Vagina (tissue), 2 donors: ENCODE measurements around the gene ZSWIM7.
A peak's percentile ranks its signal among the peaks of the same experiment; 100 is the strongest.

Source experiments
- POLR2A ChIP-seq, 2 donors: fragments of 450-650 bp; IDR thresholded peaks; one replicate each; pipeline ENCODE4 v1.6.1; 2017; ENCODE audit warnings: antibody characterized with exemption in 2 of 2, mild to moderate bottlenecking in 2 of 2, moderate library complexity in 2 of 2
- POLR2AphosphoS5 ChIP-seq, 2 donors: sonication (generic); formaldehyde crosslinking; IDR thresholded peaks; one replicate each; pipeline ENCODE4 v1.9.0; 2017; ENCODE audit warnings: antibody characterized with exemption in 2 of 2, mild to moderate bottlenecking in 2 of 2, low read depth in 1 of 2; ENCODE audit not compliant: insufficient read depth in 1 of 2
- TF ChIP-seq, protein P1 (sequence below), 3 experiments: fragments of 450-650 bp in 2 of 3; fragments of 200-600 bp in 1 of 3; sonication (generic) in 1 of 3; IDR thresholded peaks; one replicate each; pipeline ENCODE4 v1.5.1; 2017 to 2019; ENCODE audit warnings: antibody characterized with exemption in 3 of 3, mild to moderate bottlenecking in 2 of 3, moderate library complexity in 2 of 3

DNA sequence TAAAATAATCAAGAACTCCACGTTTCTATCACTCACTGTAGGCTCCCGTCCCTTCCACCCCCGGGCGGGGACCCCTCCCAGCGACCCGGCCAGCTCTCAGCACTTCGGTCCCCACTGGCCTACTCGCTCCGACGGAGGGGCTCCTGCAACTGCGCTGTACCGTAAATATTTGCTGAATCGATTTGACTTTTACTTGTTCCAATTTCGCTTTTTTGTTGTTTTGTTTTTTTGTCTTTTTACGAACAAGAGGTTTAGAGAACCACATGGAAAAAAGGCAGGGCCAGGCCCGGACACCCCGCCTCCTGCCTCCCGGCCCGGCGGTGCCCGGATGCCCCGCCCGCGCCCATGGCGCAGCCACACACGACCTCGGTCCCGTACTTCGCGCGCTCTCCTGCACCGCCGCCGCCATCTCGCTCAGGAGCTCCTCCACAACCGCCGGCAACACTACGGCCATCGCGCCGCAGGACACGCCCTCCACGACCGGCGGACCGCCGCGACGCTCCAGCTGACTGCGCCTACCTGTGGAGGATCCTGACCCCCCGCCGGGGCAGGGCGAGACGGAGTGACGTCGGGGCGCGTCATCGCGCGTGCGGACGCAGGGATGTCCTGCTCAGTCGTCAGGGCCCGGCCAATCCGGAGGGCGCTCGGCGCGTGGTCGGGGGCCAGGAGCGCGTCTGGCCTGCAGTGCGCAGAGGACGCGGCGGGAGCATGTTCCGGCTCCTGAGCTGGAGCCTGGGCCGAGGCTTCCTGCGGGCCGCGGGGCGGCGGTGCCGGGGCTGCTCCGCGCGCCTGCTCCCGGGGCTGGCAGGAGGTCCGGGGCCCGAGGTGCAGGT is at the start of gene ZSWIM7, which contains the start of gene TTC19:
- TF ChIP-seq, protein P1, sequence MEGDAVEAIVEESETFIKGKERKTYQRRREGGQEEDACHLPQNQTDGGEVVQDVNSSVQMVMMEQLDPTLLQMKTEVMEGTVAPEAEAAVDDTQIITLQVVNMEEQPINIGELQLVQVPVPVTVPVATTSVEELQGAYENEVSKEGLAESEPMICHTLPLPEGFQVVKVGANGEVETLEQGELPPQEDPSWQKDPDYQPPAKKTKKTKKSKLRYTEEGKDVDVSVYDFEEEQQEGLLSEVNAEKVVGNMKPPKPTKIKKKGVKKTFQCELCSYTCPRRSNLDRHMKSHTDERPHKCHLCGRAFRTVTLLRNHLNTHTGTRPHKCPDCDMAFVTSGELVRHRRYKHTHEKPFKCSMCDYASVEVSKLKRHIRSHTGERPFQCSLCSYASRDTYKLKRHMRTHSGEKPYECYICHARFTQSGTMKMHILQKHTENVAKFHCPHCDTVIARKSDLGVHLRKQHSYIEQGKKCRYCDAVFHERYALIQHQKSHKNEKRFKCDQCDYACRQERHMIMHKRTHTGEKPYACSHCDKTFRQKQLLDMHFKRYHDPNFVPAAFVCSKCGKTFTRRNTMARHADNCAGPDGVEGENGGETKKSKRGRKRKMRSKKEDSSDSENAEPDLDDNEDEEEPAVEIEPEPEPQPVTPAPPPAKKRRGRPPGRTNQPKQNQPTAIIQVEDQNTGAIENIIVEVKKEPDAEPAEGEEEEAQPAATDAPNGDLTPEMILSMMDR (IDR thresholded peaks at IDR 0.05) = no peak
- TF ChIP-seq POLR2AphosphoS5 (IDR thresholded peaks at IDR 0.05; ENCODE audit: insufficient read depth in 1 of 2, low read depth in 1 of 2) (peak in 1 of 2 donors; percentile 97), POLR2A (IDR thresholded peaks at IDR 0.05) (peak; percentile 79 to 93)
